Stimulated activated naive CD8-positive, alpha-beta T cell treated with anti-CD3 and anti-CD28 coated beads, Interleukin-15, amount 100 ng/mL, for 72 hours (primary cell): ENCODE data around the gene MSANTD1.
A peak's percentile ranks its signal among the peaks of the same experiment; 100 is the strongest.

Experiments
- ATAC-seq: fragments of 150-1000 bp; cut with Tn5 transposase; 2 replicates; pipeline ENCODE4 v1.10.0; 2021; ENCODE audit warnings: mild to moderate bottlenecking, moderate library complexity
- DNase-seq, 2 donors: peaks; one replicate each; pipeline ENCODE4 v3.0.0; 2021 to 2022
- H3K27ac Mint-ChIP-seq, 2 donors: one replicate each; pipeline ENCODE4 v1.8.0; 2022; ENCODE audit warnings: mild to moderate bottlenecking in 2 of 2, mixed read lengths in 2 of 2, moderate library complexity in 2 of 2
- H3K27me3 Mint-ChIP-seq: one replicate; pipeline ENCODE4 v1.8.0; 2022; ENCODE audit warnings: mixed read lengths
- H3K4me1 Mint-ChIP-seq: one replicate; pipeline ENCODE4 v1.8.0; 2022; ENCODE audit warnings: mild to moderate bottlenecking, mixed read lengths
- H3K4me3 Mint-ChIP-seq, 2 donors: one replicate each; pipeline ENCODE4 v1.8.0; 2022; ENCODE audit warnings: mild to moderate bottlenecking in 2 of 2, mixed read lengths in 2 of 2, moderate library complexity in 1 of 2
- H3K9me3 Mint-ChIP-seq, 2 donors: one replicate each; pipeline ENCODE4 v1.8.0; 2022; ENCODE audit warnings: mixed read lengths in 2 of 2

Gene MSANTD1

DNA sequence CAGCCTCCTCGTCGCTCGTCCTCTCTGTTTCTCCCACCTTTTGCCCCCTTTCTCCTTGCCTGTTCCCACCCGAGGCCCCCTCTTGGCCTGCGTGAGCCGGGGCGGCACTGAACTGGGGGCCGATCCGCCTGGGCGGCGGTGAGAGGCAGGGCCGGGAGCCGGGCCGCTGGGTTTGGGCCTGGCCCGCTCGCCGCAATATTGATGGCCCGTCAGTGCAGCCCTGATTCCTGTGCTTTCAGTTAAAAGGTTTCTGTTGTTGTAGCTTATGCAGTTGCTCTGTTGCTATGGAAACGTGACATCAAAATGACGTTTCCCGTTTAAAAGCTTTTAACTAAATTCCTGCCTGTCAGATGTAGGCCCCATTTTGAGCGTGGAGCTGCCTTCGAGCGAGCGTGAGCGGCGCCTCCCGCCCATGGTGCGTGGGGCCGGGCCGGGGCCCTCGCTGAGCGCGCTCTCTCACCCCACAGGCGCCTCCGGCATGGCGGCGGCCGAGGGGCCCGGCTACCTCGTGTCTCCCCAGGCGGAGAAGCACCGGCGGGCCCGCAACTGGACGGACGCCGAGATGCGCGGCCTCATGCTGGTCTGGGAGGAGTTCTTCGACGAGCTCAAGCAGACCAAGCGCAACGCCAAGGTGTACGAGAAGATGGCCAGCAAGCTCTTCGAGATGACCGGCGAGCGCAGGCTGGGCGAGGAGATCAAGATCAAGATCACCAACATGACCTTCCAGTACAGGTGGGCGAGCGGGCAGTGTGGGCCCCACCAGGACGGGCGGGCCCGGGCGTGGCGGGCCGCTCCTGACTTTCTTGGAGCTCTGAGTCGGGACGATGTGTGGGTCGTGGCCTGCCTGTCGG, at the start of gene MSANTD1:
TSS of gene MSANTD1 (plus strand) at position 349 of the 851 bp plus-strand sequence. CDS start at position 413, 64 bp downstream.
- no peak within 1 kb of the TSS for H3K4me3 Mint-ChIP-seq
- H3K27ac Mint-ChIP-seq, result peak within 1 kb of the TSS in 1 of 2 donors; percentile 49
- H3K9me3 Mint-ChIP-seq, result no peaks in the 10 kb centered on the region
- H3K27me3 Mint-ChIP-seq, result no peaks in the 10 kb centered on the region
- ATAC-seq (no peak), DNase-seq (no peak)
- peaks cover 11% of the 10 kb centered on the region for H3K4me1 Mint-ChIP-seq

DNA sequence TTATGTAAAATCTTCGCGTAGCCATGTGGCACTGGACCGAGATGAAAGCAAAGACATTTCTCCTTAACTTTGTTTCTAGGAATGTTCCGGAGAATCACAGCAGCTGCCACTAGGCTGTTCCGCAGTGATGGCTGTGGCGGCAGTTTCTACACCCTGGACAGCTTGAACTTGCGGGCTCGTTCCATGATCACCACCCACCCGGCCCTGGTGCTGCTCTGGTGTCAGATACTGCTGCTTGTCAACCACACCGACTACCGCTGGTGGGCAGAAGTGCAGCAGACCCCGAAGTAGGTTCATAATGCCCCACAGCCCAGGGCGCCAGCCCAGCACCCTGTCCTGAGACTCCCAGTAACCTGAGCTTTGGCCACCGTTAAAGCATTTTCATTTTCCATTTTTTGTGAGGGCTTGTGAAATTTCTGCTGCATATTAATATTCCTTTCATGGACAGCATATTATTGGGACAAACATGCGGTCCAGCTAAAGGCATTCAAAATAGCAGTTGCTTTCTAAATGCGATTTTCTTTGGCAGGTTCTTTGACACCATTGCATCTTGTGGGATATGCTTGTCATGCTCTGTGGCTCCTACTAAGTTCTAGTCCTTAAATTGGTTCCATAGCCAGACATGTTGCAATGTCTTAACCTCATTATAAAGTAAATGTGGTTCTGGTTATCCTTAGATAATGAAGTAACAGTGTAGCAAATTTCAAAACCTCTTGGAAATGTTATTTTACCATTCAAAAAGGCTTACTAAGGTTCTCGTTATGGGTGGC, 49.1 kb upstream of the MSANTD1 start:
- Mint-ChIP-seq H3K27me3 (no peaks in the 10 kb centered on the region), H3K27ac (no peak overlapping the region), H3K9me3 (no peaks in the 10 kb centered on the region), H3K4me3 (no peak overlapping the region), H3K4me1 (peaks cover 60% of the 10 kb centered on the region)
- ATAC-seq, result no peak
- no peak for DNase-seq

DNA sequence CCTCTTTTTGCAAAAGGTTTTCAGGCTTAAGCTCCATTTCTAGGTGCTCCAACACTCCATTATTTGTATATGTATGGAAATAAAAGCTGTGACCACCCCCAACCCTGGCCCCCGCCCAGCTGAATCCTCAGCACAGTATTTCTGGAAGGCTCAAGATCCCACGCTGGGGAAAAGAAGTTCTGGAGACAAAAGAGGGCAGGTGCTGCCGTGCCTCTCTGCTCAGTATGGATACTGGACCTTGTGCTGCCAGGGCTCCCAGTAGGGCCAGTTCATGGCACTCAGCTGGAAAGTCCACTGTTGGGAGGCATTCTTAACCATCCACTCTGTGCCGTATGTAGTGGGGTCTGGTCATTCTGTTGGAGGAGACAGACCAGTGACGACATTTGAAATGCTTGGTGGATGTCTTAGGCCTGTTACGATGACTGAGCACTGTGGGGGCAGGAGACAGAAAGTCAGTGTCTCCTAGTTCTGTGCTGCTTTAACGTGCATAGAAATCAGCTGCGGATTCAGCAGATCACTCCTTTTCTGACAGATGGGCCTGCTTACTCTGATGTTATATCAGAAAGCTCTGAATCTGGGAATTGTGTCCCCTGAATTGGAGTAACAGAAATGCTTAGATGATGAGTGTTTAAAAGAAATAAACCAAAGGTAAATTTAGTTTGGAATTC, 48.4 kb upstream of the MSANTD1 start:
- no peak overlapping the region for H3K27ac Mint-ChIP-seq
- H3K4me3 Mint-ChIP-seq, result no peak overlapping the region
- peaks cover 53% of the 10 kb centered on the region for H3K4me1 Mint-ChIP-seq
- DNase-seq (no peak), ATAC-seq (no peak)
- no peaks in the 10 kb centered on the region for H3K9me3 Mint-ChIP-seq
- H3K27me3 Mint-ChIP-seq, result no peaks in the 10 kb centered on the region

DNA sequence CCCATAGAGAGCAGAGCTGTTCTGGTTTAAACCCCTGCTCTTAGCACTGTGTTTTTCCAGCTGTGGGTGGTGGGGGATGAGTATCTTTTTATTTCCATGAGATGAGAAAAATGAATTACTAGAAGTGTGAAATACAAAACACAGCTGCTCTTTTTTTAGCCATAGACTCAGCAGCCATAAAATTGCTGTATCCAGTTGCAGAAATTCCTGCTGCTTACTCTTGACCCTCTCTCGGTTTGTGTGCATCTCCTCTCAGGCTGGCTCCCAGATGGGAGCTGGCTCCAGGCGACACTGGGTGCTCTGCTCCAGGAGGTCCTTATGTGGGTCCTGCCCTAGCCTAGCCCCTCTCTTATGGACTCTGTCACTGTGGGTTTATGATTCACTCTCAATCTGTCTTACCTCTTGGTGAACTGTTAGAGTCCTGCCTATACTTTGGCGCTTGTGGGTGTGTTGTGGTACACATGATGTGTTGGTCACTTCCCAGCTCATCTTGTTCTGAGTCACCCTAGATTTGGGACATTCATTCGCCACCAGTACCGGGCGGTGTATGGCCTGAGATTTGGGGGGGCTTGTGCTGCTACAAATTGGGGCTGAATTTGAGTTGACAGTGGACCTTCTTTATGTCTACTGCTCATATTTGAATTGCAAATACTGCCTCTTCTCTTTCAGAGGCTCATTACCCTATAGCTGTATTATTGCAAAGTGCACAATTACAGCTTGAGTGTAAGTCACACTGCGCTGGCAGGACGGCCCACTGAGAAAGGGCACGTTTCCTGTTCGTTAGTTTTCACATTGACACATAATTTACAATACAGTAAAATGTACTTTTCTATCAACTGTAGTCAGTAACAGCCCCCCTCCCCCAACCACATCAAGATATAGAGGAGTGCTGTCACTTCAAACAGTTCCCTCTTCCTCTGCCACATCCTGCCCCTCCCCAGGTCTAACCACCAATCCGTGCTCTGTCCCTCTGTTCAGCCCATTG, 46.9 kb upstream of the MSANTD1 start:
- DNase-seq, result peak; percentile 48 to 72
- Mint-ChIP-seq H3K9me3 (no peaks in the 10 kb centered on the region), H3K27me3 (no peaks in the 10 kb centered on the region), H3K4me3 (peak overlapping the region; percentile 72 to 80), H3K4me1 (peaks cover 39% of the 10 kb centered on the region), H3K27ac (peak overlapping the region; percentile 4 to 83)
- ATAC-seq, result peak; percentile 95

DNA sequence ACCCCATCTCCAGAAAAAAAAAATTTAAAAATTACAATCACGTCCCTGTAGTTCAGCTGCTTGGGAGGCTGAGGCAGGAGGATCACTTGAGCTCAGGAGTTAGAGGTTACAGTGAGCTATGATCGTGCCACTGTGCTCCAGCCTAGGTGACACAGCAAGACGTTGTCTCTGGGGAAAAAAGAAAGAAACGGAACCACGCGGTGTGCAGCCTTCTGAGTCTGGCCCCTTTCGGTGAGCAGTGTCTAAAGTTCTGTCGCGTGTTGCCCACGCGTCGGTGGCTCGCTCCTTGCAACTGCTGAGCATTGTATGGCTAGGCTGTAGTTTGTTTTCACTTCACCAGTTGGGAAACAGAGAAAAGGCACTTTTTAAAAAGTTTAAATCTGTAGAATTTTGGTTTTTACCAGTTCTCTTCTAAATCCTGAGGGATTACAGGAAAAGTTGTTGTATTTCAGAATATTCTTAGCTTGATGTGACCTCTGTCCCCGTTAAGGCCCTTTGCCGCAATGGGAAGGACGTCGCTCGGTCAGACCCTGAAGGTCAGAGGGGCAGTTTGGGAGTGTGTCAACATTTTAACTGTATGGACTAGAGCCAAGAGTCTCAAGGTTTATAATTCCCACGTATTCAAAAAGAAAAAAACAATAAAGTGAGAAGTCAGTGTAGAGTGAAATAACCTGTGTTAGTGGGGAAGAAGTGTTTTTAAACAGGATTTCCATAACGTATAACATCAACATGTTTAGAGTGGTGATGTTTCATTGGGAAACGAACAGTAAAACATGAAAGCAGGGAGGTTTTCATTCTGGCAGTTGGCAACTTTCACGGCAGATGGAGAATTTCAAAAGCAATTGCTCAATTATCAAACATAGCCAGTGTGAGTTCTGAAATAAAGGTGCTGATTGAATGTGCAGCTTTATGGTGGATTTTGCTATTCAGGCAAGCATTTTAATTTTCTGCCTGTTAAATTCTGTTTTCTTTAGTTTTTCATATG, 45.8 kb upstream of the MSANTD1 start:
- peaks cover 29% of the 10 kb centered on the region for H3K4me1 Mint-ChIP-seq
- no peaks in the 10 kb centered on the region for H3K9me3 Mint-ChIP-seq
- H3K4me3 Mint-ChIP-seq, result peak overlapping the region; percentile 72 to 80
- peak overlapping the region; percentile 4 to 19 for H3K27ac Mint-ChIP-seq
- ATAC-seq (peak; percentile 49), DNase-seq (peak; percentile 19 to 34)
- H3K27me3 Mint-ChIP-seq, result no peaks in the 10 kb centered on the region

DNA sequence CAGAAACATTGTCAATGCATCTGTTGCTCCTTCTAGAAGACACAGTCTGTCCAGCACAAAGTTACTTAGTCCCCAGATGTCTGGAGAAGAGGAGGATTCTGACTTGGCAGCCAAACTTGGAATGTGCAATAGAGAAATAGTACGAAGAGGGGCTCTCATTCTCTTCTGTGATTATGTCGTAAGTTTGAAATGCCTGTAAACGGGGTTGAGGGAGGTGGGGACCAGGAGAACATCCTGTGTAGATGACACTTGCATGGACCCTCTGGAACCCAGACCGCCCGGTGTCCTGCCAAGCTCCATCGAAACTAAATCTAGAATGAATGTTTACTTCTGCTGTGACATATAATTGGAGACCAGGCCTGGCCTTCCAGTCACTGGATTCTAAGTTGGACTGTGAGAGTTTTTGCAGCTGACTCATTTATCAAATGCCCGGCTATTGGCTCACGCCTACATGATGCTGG, 45.0 kb upstream of the MSANTD1 start:
- no peak overlapping the region for H3K4me3 Mint-ChIP-seq
- ATAC-seq, result no peak

DNA sequence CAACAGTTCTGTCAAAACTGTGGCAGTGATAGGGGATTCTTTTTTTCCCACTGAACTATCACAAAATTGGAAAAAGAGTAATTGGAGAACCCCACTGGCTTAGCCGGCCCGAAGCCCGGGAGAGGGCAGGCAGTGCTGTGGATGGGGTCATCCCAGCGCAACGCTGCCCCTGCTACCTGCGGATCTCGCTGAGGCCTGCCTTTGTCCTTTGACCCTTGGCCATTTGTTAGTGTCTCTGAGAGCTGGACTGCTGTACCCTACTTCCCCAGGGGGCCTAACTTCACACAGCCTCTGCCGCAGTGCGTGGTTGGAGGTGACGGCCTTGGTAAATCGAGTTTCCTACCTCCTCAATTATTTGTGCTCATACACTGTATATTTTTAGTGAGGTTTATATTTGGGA, 43.0 kb upstream of the MSANTD1 start:
- H3K4me1 Mint-ChIP-seq, result peaks cover 27% of the 10 kb centered on the region
- ATAC-seq (no peak), DNase-seq (no peak)
- no peak overlapping the region for H3K4me3 Mint-ChIP-seq
- H3K27ac Mint-ChIP-seq, result no peak overlapping the region
- no peaks in the 10 kb centered on the region for H3K9me3 Mint-ChIP-seq
- H3K27me3 Mint-ChIP-seq, result no peaks in the 10 kb centered on the region

More for the DNA sequence above, 45.0 kb upstream of the MSANTD1 start:
- H3K27ac Mint-ChIP-seq, result no peak overlapping the region
- H3K9me3 Mint-ChIP-seq, result no peaks in the 10 kb centered on the region
- no peak for DNase-seq
- no peaks in the 10 kb centered on the region for H3K27me3 Mint-ChIP-seq
- peaks cover 29% of the 10 kb centered on the region for H3K4me1 Mint-ChIP-seq

DNA sequence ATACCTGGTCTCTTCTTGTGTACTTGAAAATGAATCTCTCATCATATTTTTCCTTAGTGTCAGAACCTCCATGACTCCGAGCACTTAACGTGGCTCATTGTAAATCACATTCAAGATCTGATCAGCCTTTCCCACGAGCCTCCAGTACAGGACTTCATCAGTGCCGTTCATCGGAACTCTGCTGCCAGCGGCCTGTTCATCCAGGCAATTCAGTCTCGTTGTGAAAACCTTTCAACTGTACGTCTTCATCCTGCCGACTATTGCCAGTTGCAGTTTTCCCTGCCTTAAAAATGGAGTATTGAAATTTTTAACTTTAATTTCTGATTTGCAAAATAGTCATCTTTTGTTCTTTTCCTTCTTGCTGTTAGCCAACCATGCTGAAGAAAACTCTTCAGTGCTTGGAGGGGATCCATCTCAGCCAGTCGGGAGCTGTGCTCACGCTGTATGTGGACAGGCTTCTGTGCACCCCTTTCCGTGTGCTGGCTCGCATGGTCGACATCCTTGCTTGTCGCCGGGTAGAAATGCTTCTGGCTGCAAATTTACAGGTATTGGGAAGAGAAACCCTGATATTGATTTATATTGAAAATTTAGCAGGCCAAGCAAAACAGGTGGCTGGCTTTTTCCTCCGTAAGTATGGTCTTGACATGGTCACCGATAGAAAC, 42.4 kb upstream of the MSANTD1 start:
- no peak for DNase-seq
- no peaks in the 10 kb centered on the region for H3K9me3 Mint-ChIP-seq
- H3K27ac Mint-ChIP-seq, result peak overlapping the region in 1 of 2 donors; percentile 68

DNA sequence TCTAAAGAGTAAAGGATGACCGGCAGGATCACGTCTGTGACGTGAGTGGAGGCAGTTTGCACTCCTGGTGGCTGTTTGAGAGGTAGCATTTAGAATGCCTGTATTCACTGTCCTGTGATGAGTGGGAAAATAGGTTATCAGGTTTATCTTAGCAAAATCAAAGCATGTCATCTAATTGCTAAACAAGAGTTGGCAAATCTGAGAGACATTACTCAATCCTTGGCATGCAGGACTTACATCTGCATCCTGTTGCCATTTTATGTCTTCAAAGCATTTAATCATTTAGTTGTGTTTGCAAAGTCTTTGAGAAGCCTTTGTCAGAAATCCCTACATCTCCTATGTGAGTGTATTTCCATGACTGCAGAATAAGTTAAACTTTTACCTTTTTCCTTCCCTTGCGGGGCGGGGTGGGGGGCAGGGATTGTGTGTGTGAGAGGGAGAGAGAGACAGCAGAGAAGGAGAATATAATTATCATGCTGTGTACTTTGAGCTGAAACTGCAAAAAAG, 41.4 kb upstream of the MSANTD1 start:
- Mint-ChIP-seq H3K27me3 (no peaks in the 10 kb centered on the region), H3K9me3 (no peaks in the 10 kb centered on the region), H3K27ac (no peak overlapping the region), H3K4me3 (no peak overlapping the region), H3K4me1 (peaks cover 11% of the 10 kb centered on the region)
- ATAC-seq (no peak), DNase-seq (no peak)

More for the DNA sequence above, 42.4 kb upstream of the MSANTD1 start:
- Mint-ChIP-seq H3K27me3 (no peaks in the 10 kb centered on the region), H3K4me3 (no peak overlapping the region), H3K4me1 (peaks cover 21% of the 10 kb centered on the region)
- ATAC-seq, result no peak

DNA sequence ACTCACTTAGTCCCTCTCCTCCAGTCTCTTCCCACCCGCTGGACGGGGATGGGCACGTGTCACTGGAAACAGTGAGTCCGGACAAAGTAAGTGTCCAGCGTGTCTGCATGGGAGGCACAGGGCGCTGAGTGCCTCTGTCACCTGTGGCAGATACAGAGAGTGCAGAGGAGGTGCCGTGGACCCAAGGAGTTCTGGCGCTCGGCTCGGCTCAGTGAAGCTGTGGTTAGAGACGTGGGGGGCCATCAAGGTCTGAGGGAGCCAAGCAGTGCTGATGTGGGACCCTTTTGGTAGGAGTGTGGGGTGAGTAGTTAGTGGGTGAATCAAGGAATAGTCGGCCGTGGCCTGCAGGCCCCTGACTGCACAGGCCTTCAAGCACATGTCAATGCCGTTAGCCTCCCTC, 40.1 kb upstream of the MSANTD1 start:
- no peak overlapping the region for H3K27ac Mint-ChIP-seq
- no peaks in the 10 kb centered on the region for H3K9me3 Mint-ChIP-seq
- H3K27me3 Mint-ChIP-seq, result no peaks in the 10 kb centered on the region
- no peak overlapping the region for H3K4me3 Mint-ChIP-seq
- no peak for ATAC-seq
- H3K4me1 Mint-ChIP-seq, result no peaks in the 10 kb centered on the region
- no peak for DNase-seq

DNA sequence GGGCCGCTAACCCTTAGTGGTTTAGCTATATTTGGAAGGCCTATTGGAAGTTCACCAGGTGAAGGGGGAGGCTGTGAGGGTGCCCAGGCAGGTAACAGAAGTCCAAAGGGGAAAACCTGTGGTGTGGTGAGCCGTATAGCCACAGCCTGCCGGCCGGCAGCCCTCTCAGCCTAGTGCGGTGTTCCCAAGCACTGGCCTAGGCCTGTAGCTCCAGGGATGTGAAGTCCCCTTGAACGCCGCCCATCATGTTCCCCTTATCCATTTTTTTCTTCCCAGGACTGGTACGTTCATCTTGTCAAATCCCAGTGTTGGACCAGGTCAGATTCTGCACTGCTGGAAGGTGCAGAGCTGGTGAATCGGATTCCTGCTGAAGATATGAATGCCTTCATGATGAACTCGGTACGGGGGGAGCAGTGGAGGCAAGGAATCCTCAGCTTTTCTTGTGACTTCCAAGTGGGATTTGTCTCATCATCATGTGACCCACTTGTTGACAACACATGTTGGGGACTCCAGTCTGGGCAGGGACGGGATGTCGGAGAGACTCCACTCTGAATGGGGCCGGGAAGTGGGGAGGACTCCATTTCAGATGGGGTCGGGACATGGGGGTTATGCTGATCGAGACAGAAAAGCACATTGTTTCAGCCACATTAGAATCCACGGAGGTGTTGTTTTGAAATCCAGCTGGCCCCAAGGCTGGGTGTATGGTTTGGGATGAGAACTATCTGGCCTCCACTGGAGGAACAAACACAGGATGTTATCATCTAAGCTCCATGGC, 39.2 kb upstream of the MSANTD1 start:
- DNase-seq, result no peak
- no peak overlapping the region for H3K4me3 Mint-ChIP-seq
- H3K27me3 Mint-ChIP-seq, result no peaks in the 10 kb centered on the region
- no peaks in the 10 kb centered on the region for H3K9me3 Mint-ChIP-seq
- ATAC-seq, result no peak
- H3K27ac Mint-ChIP-seq, result peak overlapping the region in 1 of 2 donors; percentile 92
- no peaks in the 10 kb centered on the region for H3K4me1 Mint-ChIP-seq

DNA sequence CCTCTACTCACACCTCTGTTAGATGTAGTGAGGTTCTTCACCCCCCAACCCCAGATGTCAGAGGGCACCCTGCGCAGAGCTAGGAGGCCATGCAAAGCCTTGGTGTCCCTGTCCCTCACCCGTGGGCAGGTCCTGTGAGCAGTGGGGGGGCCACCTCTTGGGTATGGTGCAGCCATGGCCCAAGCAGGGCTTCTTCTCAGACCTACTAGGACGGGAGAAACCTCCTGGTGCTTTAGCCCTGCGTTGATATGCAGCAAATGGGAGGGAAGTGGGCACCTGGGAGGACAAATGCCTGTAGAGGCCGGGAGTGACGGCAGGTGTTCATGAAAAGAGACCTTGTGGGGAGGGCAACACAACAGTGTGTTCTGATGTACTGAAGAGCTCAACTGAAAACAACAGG, 38.5 kb upstream of the MSANTD1 start:
- no peak for DNase-seq
- no peak for ATAC-seq
- no peak overlapping the region for H3K27ac Mint-ChIP-seq
- H3K4me3 Mint-ChIP-seq, result no peak overlapping the region
- H3K4me1 Mint-ChIP-seq, result no peaks in the 10 kb centered on the region
- no peaks in the 10 kb centered on the region for H3K9me3 Mint-ChIP-seq
- H3K27me3 Mint-ChIP-seq, result no peaks in the 10 kb centered on the region
